ENCODE results near the gene TMEM181. TPM values are rescaled to one million over a fixed set of nuclear protein-coding genes. Genes with fewer than 3 reads are reported as not detected.
"Not testable (repeated sequence)": the region's sequence is repeated elsewhere in the genome, so short reads cannot be mapped to it uniquely, and the experiment has no call there.

The TMEM181 gene
- polyA plus RNA-seq, 4 donors = 14.9 to 41.1 (median 19.1) TPM

GRCh38 chr6:158669145-158670035, 109.5 kb downstream of the TMEM181 start:
- no peaks in the 10 kb centered on the region for H3K9me3 ChIP-seq (ENCODE audit: control insufficient read depth in 2 of 2, insufficient read depth in 1 of 2, low read depth in 1 of 2, low read length in 1 of 2)
- WGBS, 3 donors = 83% methylated on average over 7 of the region's 7 CpGs
- H3K4me1 ChIP-seq (ENCODE audit: control insufficient read depth in 3 of 3, insufficient read depth in 2 of 3, low read depth in 1 of 3, low read length in 2 of 3) = no peaks in the 10 kb centered on the region
- no peak overlapping the region for H3K4me3 ChIP-seq (ENCODE audit: low read depth in 1 of 3, low read length in 3 of 3)
- no peak overlapping the region for H3K27ac ChIP-seq (ENCODE audit: low read depth in 1 of 3, low read length in 2 of 3)
- H3K36me3 ChIP-seq (ENCODE audit: control insufficient read depth in 3 of 3, insufficient read depth in 2 of 3, low read depth in 1 of 3, low read length in 3 of 3) = peaks cover 0 to 6% (median 0%) of the 10 kb centered on the region in 3 donors
- FAIRE-seq (no peak), DNase-seq (no peak)
- no peaks in the 10 kb centered on the region for H3K27me3 ChIP-seq (ENCODE audit: control insufficient read depth in 3 of 3, insufficient read depth in 3 of 3, low read length in 3 of 3)

DNA sequence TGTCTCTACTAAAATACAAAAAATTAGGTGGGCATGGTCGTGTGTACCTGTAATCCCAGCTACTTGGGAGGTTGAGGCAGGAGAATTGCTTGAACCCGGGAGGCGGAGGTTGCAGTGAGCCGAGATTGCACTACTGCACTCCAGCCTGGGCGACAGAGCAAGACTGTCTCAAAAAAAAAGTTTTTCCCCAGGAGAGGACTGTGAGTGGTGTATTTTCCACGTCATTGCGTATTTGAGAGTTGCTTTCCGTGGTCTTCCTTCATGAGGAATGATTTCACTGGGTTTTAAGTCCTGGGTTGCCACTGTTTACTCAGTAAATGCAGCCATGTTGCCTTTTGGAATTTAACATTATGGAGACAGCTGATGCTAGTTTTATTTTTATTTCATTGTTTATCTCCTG, 112.2 kb downstream of the TMEM181 start:
- not testable (repeated sequence) for H3K36me3 ChIP-seq (ENCODE audit: control insufficient read depth in 3 of 3, insufficient read depth in 2 of 3, low read depth in 1 of 3, low read length in 3 of 3); FAIRE-seq; H3K4me3 ChIP-seq (ENCODE audit: low read depth in 1 of 3, low read length in 3 of 3); H3K27me3 ChIP-seq (ENCODE audit: control insufficient read depth in 3 of 3, insufficient read depth in 3 of 3, low read length in 3 of 3); H3K9me3 ChIP-seq (ENCODE audit: control insufficient read depth in 2 of 2, insufficient read depth in 1 of 2, low read depth in 1 of 2, low read length in 1 of 2); DNase-seq; H3K27ac ChIP-seq (ENCODE audit: low read depth in 1 of 3, low read length in 2 of 3); H3K4me1 ChIP-seq (ENCODE audit: control insufficient read depth in 3 of 3, insufficient read depth in 2 of 3, low read depth in 1 of 3, low read length in 2 of 3)
- WGBS, 3 donors = 83 to 84% (median 84%) methylated on average over 8 of the region's 8 CpGs

GRCh38 chr6:158672726-158673125, 112.8 kb downstream of the TMEM181 start:
- WGBS, 3 donors = 97% methylated on average over 6 of the region's 6 CpGs
- FAIRE-seq (no peak), DNase-seq (no peak)
- Histone ChIP-seq H3K27ac (ENCODE audit: low read depth in 1 of 3, low read length in 2 of 3) (no peak overlapping the region), H3K36me3 (ENCODE audit: control insufficient read depth in 3 of 3, insufficient read depth in 2 of 3, low read depth in 1 of 3, low read length in 3 of 3) (peaks cover 0 to 2% (median 0%) of the 10 kb centered on the region in 3 donors), H3K9me3 (ENCODE audit: control insufficient read depth in 2 of 2, insufficient read depth in 1 of 2, low read depth in 1 of 2, low read length in 1 of 2) (no peaks in the 10 kb centered on the region), H3K4me1 (ENCODE audit: control insufficient read depth in 3 of 3, insufficient read depth in 2 of 3, low read depth in 1 of 3, low read length in 2 of 3) (no peaks in the 10 kb centered on the region), H3K4me3 (ENCODE audit: low read depth in 1 of 3, low read length in 3 of 3) (no peak overlapping the region), H3K27me3 (ENCODE audit: control insufficient read depth in 3 of 3, insufficient read depth in 3 of 3, low read length in 3 of 3) (no peaks in the 10 kb centered on the region)

DNA sequence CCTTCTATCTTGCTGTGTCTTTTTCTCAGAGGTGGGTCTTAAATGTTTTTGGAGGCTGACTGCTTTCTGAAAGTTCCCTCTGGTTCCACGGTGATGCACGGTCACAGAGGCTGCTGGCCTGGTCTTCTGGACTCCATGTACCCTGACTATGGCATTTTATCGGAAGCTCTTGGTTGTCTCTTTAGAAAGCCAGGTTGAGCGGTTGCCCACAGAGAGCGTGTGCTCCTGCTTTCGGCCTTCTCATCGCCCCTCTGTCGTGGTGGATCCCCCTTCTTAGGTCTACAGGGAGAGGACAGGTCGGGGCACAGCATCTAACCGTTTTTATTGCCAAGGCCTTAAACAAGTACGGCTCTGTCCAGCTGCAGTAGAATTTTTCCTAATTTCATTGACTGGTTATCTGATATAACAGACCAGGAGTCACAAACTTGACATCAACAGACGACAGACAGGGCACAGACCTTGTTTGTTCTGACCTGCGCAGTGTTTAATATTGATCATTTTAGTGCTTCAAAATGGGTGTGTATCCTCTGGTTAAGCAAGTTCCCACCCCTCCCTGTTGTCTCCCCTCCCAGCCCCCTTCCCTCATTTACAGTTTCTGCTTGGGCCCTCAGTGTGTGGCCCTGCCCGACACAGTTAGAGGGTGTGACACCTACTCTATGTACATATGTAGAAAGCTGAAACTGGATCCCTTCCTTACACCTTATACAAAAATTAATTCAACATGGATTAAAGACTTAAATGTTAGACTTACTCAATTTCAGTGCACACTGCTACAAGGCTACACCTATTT, 114.6 kb downstream of the TMEM181 start:
- H3K27me3 ChIP-seq (ENCODE audit: control insufficient read depth in 3 of 3, insufficient read depth in 3 of 3, low read length in 3 of 3) = no peaks in the 10 kb centered on the region
- no peaks in the 10 kb centered on the region for H3K4me1 ChIP-seq (ENCODE audit: control insufficient read depth in 3 of 3, insufficient read depth in 2 of 3, low read depth in 1 of 3, low read length in 2 of 3)
- WGBS, 3 donors = 89 to 92% (median 92%) methylated on average over 14 of the region's 14 CpGs
- no peak for FAIRE-seq
- no peak overlapping the region for H3K4me3 ChIP-seq (ENCODE audit: low read depth in 1 of 3, low read length in 3 of 3)
- H3K27ac ChIP-seq (ENCODE audit: low read depth in 1 of 3, low read length in 2 of 3) = no peak overlapping the region
- no peaks in the 10 kb centered on the region for H3K9me3 ChIP-seq (ENCODE audit: control insufficient read depth in 2 of 2, insufficient read depth in 1 of 2, low read depth in 1 of 2, low read length in 1 of 2)
- DNase-seq = no peak
- no peaks in the 10 kb centered on the region for H3K36me3 ChIP-seq (ENCODE audit: control insufficient read depth in 3 of 3, insufficient read depth in 2 of 3, low read depth in 1 of 3, low read length in 3 of 3)

- DNase-seq; H3K4me1 ChIP-seq (ENCODE audit: control insufficient read depth in 3 of 3, insufficient read depth in 2 of 3, low read depth in 1 of 3, low read length in 2 of 3); FAIRE-seq; H3K9me3 ChIP-seq (ENCODE audit: control insufficient read depth in 2 of 2, insufficient read depth in 1 of 2, low read depth in 1 of 2, low read length in 1 of 2); H3K27me3 ChIP-seq (ENCODE audit: control insufficient read depth in 3 of 3, insufficient read depth in 3 of 3, low read length in 3 of 3); H3K36me3 ChIP-seq (ENCODE audit: control insufficient read depth in 3 of 3, insufficient read depth in 2 of 3, low read depth in 1 of 3, low read length in 3 of 3); H3K27ac ChIP-seq (ENCODE audit: low read depth in 1 of 3, low read length in 2 of 3); H3K4me3 ChIP-seq (ENCODE audit: low read depth in 1 of 3, low read length in 3 of 3): not testable (repeated sequence)
- WGBS, 3 donors = 97 to 100% (median 98%) methylated on average over 3 of the region's 3 CpGs
These were observed 117.2 kb downstream of the TMEM181 start for GRCh38 chr6:158677094-158677493.

- no peak for DNase-seq
- WGBS, 3 donors = 79 to 89% (median 86%) methylated on average over 11 of the region's 11 CpGs
- H3K27ac ChIP-seq (ENCODE audit: low read depth in 1 of 3, low read length in 2 of 3) = no peak overlapping the region
- H3K27me3 ChIP-seq (ENCODE audit: control insufficient read depth in 3 of 3, insufficient read depth in 3 of 3, low read length in 3 of 3) = no peaks in the 10 kb centered on the region
- no peak overlapping the region for H3K4me3 ChIP-seq (ENCODE audit: low read depth in 1 of 3, low read length in 3 of 3)
- no peaks in the 10 kb centered on the region for H3K9me3 ChIP-seq (ENCODE audit: control insufficient read depth in 2 of 2, insufficient read depth in 1 of 2, low read depth in 1 of 2, low read length in 1 of 2)
- no peak for FAIRE-seq
- H3K4me1 ChIP-seq (ENCODE audit: control insufficient read depth in 3 of 3, insufficient read depth in 2 of 3, low read depth in 1 of 3, low read length in 2 of 3) = no peaks in the 10 kb centered on the region
- no peaks in the 10 kb centered on the region for H3K36me3 ChIP-seq (ENCODE audit: control insufficient read depth in 3 of 3, insufficient read depth in 2 of 3, low read depth in 1 of 3, low read length in 3 of 3)
These were observed 118.2 kb downstream of the TMEM181 start for GRCh38 chr6:158677906-158678578.

DNA sequence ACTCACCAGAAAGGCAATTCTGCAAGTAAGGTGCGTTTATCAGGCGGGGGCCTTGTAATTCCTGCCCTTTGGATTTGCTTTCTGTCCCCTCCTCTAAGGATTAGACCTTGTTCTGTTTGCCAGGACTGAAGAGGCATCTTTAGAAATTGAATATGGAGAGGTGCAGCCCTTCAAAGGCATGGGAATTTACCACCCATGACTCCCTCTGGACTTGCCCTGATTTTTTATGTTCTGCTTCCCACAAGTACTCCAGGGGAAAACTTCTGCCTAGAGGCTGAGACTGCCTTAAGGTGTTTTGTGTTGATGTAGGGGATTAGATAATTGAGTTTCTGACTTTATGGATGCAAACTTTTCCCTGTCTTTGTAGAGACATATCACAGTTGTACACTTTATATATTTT, 120.1 kb downstream of the TMEM181 start:
- WGBS, 3 donors = 59 to 85% (median 75%) methylated on average over 2 of the region's 2 CpGs
- no peak overlapping the region for H3K27ac ChIP-seq (ENCODE audit: low read depth in 1 of 3, low read length in 2 of 3)

DNA sequence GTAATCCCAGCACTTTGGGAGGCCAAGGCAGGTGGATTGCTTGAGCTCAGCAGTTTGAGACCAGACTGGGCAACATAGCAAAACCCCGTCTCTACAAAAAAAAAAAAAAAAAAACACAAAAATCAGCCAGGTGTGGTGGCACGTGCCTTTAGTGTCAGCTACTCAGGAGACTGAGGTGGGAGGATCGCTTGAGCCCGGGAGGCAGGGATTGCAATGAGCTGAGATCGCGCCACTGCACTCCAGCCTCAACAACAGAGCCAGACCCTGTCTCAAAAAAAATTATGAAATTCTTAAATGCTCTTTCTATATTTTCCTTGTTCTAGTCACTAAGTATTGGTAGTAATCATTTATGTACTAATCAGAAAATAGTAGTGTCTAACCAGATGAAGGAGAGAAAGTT, 120.6 kb downstream of the TMEM181 start:
- Histone ChIP-seq H3K4me3 (ENCODE audit: low read depth in 1 of 3, low read length in 3 of 3) (no peak overlapping the region), H3K27ac (ENCODE audit: low read depth in 1 of 3, low read length in 2 of 3) (no peak overlapping the region), H3K9me3 (ENCODE audit: control insufficient read depth in 2 of 2, insufficient read depth in 1 of 2, low read depth in 1 of 2, low read length in 1 of 2) (no peaks in the 10 kb centered on the region), H3K36me3 (ENCODE audit: control insufficient read depth in 3 of 3, insufficient read depth in 2 of 3, low read depth in 1 of 3, low read length in 3 of 3) (no peaks in the 10 kb centered on the region), H3K4me1 (ENCODE audit: control insufficient read depth in 3 of 3, insufficient read depth in 2 of 3, low read depth in 1 of 3, low read length in 2 of 3) (peaks cover 0 to 3% (median 0%) of the 10 kb centered on the region in 3 donors), H3K27me3 (ENCODE audit: control insufficient read depth in 3 of 3, insufficient read depth in 3 of 3, low read length in 3 of 3) (no peaks in the 10 kb centered on the region)
- FAIRE-seq (no peak), DNase-seq (no peak)
- WGBS, 3 donors = 94 to 98% (median 97%) methylated on average over 6 of the region's 6 CpGs

More for the DNA sequence above, 120.1 kb downstream of the TMEM181 start:
- Histone ChIP-seq H3K4me3 (ENCODE audit: low read depth in 1 of 3, low read length in 3 of 3) (no peak overlapping the region), H3K4me1 (ENCODE audit: control insufficient read depth in 3 of 3, insufficient read depth in 2 of 3, low read depth in 1 of 3, low read length in 2 of 3) (peaks cover 0 to 3% (median 0%) of the 10 kb centered on the region in 3 donors), H3K9me3 (ENCODE audit: control insufficient read depth in 2 of 2, insufficient read depth in 1 of 2, low read depth in 1 of 2, low read length in 1 of 2) (no peaks in the 10 kb centered on the region), H3K27me3 (ENCODE audit: control insufficient read depth in 3 of 3, insufficient read depth in 3 of 3, low read length in 3 of 3) (no peaks in the 10 kb centered on the region), H3K36me3 (ENCODE audit: control insufficient read depth in 3 of 3, insufficient read depth in 2 of 3, low read depth in 1 of 3, low read length in 3 of 3) (no peaks in the 10 kb centered on the region)
- FAIRE-seq (no peak), DNase-seq (no peak)
